Right lung (tissue), 5 donors: ENCODE data around the gene VWA8. TPM values are rescaled to one million over a fixed set of nuclear protein-coding genes. Genes with fewer than 3 reads are reported as not detected.

Experiments
- DNase-seq, 2 donors: peaks; one replicate each; pipeline ENCODE4 v3.0.0-alpha.2; 2013
- polyA plus RNA-seq, 5 donors: library from polyadenylated mRNA; unstranded; fragments of 120-200 nt; gene quantifications; one replicate each; pipeline versions ENCODE4 v1.2.1 to v1.2.3, GENCODE V29; 2013; ENCODE audit warnings: inconsistent platforms in 1 of 5, low replicate concordance in 1 of 5; ENCODE audit not compliant: insufficient read length in 5 of 5, insufficient read depth in 1 of 5

The VWA8 gene
- polyA plus RNA-seq, 5 donors: 8.5 to 14.9 (median 13.9) TPM

DNA sequence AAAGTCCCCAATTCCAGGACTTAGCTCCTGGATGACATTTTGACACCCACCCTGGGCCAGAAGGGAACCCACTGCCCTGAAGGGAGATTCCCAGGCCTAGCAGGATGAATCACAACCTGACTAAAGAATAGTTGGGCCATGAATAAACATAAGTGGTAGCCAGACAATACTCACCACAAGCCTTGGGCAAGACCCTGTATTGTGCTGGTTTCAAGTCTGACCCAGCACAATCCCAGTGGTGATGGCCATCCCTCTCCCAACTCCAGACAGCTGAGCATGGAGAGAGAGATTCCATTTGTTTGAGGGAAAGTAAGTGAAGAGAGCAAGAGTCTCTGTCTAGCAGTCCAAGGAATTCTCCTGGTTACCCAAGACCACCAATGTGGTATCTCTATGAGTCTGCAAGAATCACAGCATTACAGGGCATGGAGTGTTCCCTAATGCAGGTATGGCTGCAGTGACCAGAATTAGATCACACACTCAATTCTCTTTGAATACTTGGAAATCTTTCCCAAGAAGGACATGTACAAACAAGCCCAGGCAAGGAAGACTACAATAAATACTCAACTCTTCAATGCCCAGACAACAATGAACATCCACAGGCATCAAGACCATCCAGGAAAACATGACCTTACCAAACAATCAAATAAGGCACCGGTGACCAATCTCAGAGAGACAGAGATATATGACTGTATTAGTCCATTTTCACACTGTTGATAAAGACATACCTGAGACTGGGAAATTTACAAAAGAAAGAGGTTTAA, 158.0 kb downstream of the VWA8 start:
- no peak for DNase-seq

DNA sequence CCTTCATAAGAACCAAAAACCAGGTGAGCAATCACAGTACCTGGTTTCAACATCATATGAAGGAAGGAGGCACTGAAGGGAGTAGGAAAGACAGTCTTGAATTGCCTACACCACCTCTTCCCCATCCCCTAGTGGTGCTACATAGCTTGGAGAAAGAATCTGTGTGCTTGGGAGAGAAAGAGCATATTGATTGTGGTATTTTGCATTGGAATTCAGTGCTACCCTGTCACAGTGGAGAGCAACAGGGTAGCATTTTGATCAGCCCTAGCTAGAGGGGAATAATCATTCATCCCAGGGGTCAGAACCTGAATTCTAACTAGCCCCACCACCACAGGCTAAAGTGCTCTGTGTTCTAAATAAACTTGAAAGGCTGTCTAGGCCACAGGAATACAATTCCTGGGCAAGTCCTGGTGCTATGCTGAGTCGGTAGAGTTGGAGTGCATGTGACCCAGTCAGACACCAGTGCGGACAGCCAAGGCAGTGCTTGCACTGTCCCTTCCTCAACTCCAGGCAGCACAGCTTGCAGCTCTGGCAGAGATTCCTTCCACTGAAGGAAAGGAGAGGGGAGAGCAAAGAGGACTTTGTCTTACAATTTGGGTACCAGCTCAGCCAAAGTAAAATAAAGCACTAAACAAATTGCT, 158.7 kb downstream of the VWA8 start:
- no peak for DNase-seq

GRCh38 chr13:41791056-41791455, 169.9 kb downstream of the VWA8 start:
- DNase-seq: no peak

- no peak for DNase-seq
Measured at GRCh38 chr13:41788552-41788951, 172.4 kb downstream of the VWA8 start.

GRCh38 chr13:41785402-41786172, 175.3 kb downstream of the VWA8 start:
- DNase-seq: no peak

DNA sequence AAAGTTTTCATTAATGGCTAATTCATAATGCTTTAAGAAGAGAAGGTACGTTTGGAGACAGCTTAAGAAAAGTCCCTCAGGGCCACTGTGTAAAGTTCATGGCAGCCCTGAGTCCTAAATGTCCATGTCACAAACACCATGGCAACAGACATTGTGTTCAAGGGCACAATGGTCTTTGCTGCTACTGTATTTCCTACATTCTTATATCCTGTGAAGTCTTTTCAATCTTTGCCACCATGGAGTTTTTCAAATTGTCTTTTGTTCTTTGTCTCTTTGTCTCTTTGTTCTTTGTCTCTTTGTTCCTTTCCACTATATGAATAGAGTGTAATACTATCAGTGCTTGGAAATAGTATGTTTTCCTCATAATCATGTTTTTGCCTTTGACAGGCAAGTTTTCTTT, 178.8 kb downstream of the VWA8 start:
- DNase-seq: no peak

DNA sequence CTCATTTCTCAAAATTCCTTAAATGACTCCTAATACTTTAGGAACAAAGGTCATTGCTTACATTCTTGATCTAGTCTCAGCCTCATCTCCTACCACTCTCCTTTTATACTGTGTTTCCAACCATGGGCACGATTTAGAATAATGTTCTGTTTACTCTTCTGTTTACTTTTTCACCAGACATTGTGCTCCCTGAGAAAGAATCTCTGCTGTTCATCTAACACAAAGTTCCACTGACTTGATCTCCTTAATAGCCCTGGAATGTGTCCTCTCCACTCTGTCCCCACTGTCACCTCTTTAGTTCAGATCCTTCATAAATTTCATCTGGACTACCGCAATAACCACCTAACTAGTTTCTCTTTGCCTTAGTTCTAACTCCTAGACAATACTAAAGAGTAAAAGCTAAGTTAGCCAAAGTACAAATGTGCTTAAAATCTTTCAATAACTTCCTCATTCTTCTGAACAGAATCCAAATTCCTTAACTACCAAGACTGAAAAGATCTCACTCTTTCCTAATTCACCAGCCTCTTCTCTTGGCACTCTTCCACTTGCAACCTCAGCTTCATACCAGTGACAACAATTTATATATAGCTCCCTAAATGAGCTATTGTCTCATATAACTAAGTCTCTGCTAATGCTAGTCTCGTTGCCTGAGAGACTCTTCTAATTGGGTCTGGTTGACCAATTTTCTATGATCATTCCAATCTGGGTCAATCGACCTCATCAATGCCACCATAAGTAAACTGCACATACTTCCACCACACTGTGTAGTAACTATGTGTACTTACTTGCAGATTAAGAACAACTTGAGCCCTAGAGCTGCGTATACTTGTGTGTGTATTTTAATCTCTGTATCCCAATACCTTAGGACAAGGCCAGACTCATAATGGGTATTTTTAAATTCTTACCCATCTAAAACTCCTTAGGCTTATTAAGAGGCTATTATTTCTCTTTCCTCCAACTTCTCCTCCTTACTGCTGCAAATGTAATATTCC, 179.9 kb downstream of the VWA8 start:
- no peak for DNase-seq

DNA sequence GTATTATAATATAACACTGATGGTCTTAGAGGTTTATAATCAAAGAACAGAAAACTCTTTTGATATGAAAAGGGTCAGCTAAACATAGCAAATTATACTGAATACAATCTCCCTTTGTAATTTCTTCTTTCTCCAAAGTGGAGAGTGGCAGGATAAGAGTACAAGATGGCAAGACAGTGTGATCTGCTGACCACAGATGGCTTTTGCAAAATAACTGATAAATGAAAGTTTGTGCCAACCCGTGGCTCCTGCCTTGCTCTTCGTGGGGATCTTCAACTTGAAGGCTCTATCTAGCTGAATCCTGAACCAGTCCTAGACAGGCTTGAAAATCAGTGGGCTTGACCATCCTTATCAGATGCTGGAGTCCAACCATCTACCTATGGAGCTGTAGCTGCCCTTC, 185.7 kb downstream of the VWA8 start:
- no peak for DNase-seq

GRCh38 chr13:41774605-41775218, 186.2 kb downstream of the VWA8 start:
- no peak for DNase-seq

DNA sequence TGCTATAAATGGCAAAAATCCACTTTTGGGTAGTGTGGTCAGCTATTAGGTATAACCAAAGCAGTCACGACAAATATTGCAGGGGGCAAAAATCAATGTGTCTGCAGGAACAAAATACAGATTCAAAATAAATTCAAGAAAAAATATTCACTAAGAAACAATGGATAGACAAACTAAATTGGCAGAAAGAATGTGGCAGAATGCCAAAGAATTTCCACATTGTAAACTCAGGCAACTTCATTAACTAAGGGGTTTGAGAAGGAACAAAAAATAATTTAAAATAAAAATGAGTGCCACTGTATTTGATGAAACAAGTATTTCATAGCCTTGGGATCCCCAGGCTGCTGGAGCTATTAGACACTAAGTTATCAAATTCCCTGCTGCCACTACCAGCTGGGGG, 193.1 kb downstream of the VWA8 start:
- no peak for DNase-seq

DNA sequence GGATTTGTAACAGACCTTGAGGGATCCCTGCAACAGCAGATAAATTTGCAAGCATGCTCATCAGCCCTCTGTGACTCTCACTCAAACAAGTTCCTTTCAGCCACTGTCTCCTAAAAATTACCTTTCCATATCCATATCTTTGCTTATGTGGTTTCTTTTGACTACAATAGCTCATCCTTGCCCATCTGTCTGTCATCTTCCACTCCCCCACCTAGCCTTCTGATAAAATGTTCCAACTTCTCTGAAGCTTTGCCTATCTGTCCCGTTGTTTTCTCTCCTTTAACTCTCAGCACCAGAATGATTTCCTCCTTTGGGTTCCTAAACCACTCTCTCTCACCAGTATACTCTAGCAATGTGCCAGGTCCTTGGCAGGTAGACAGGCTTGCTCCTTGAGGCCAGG, 194.5 kb downstream of the VWA8 start:
- no peak for DNase-seq

DNA sequence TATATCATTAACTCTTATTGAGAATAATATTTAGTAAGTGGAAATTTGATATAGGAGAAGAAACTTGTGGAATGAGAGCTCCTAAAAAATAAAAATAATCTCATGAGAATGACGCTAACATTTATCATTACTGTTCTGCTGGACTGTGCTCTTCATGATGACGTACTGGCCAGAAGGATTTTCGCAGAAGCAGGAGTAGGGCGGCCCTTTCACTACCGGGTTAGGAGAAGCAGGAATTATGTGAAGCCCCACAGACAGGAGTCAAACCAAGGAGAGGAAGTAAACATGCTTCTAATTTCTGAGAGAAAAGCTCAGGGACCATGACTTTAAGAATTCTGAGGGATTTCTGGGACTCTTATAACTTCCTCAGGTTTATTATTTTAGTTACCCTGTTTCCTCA, 195.1 kb downstream of the VWA8 start:
- DNase-seq: no peak

- no peak for DNase-seq
Measured at GRCh38 chr13:41765020-41765419, 195.9 kb downstream of the VWA8 start.

- DNase-seq: no peak
Measured at GRCh38 chr13:41764558-41764957, 196.4 kb downstream of the VWA8 start.

DNA sequence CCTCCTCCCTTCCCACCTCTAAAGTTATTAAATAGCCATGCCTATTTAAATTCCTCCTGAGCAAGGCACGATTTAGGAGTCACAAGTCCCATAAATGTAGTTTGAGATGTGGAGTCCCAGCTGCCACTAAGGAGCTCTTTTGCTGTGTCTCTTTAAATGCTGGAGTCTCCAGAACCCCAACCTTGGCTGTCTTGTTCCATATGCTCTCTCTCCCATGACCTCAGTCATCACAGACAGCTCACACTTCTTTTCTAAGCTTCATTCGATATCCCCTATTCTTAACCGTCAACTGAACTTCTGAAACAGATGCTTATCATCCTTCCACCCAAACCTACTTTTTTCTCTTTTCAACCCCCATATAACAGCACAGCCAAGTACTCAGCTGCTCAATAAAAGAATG, 197.1 kb downstream of the VWA8 start:
- no peak for DNase-seq

GRCh38 chr13:41762796-41763195, 198.1 kb downstream of the VWA8 start:
- no peak for DNase-seq

DNA sequence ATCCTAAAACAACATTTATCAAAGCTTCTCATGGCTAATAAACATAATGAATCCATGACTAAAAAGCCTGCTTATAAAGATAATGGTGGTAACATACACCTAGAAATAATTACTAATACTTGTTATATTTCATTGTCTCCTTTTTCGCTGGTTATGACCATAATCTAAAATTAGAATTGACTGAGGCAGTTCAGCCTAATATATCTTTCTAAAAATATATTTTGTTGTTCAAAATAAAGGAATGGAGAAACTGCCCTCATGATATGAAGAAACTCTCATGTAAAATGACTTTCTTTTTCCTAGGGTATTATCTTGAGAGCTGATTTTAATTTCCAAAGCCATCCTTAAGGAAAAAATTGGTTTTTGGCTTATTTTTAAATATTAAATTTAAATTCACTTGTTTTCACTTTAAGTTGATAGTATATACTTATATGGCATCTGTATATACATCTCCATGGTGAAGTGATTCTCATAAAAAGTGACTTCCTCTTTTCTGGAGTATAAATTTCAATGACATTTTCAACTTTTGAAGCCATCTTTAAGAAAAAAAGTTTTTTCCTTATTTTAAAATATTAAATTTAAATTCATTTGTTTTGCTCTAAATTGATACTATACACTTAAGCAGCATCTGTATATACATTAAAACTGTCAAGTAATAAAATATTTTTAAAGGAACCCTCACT, 204.6 kb downstream of the VWA8 start:
- no peak for DNase-seq

- DNase-seq: no peak
Measured at GRCh38 chr13:41751734-41752445, 209.0 kb downstream of the VWA8 start.

DNA sequence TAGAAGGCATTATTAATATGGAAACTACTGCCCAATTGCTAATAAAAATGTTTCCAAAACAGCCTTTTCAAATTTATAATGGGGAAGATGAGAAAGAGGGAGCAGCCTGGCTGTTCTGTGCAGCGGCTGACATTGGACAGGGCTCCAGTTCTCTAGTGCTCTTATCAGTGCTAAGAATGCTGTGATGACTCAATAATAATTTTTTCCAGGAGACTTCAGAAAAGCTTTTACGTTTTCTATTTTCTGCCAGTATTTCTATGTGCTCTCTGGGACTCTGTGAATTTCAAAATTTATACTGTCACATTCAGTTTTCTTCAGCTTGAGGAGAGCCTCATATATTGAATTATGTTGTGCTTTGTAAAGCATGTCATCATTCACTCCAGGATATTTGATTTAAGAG, 209.6 kb downstream of the VWA8 start:
- peak; percentile 23 to 40 for DNase-seq

GRCh38 chr13:41746259-41746658, 214.7 kb downstream of the VWA8 start:
- no peak for DNase-seq
